ENCODE results near the gene UQCC2. TPM values are rescaled to one million over a fixed set of nuclear protein-coding genes. Genes with fewer than 3 reads are reported as not detected.

The UQCC2 gene
- total RNA-seq, 4 donors from 2014 or later, result 21.1 to 74.7 (median 32.7) TPM

DNA sequence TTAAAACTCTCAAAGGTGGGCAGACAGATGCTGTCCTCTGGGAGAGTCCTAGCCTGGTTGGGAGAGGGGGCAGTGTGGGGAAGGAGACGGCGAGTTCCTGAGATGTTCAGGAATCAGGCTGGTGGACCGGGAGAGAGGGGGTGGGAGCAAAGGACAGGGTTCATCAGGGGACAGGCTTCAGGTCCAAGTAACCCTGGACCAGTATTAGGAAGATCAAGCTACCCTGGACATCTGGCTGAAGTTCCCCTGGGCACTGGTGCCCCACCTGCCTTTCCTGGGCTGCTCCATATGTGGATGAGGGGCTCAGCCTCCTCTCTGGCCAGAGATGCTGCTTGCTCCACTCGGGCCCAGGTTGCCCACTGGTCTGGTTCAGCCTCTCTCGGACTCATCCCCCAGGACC is 36.3 kb upstream of the UQCC2 start:
- no peaks in the 10 kb centered on the region for H3K9me3 ChIP-seq
- peak overlapping the region; percentile 83 to 87 (median 84) for H3K27ac ChIP-seq
- no peak overlapping the region for H3K4me3 ChIP-seq (replicated peaks in 1 of 3)
- TF ChIP-seq POLR2A (IDR thresholded peaks at IDR 0.05), result no peak
- TF ChIP-seq, protein P1, sequence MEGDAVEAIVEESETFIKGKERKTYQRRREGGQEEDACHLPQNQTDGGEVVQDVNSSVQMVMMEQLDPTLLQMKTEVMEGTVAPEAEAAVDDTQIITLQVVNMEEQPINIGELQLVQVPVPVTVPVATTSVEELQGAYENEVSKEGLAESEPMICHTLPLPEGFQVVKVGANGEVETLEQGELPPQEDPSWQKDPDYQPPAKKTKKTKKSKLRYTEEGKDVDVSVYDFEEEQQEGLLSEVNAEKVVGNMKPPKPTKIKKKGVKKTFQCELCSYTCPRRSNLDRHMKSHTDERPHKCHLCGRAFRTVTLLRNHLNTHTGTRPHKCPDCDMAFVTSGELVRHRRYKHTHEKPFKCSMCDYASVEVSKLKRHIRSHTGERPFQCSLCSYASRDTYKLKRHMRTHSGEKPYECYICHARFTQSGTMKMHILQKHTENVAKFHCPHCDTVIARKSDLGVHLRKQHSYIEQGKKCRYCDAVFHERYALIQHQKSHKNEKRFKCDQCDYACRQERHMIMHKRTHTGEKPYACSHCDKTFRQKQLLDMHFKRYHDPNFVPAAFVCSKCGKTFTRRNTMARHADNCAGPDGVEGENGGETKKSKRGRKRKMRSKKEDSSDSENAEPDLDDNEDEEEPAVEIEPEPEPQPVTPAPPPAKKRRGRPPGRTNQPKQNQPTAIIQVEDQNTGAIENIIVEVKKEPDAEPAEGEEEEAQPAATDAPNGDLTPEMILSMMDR (IDR thresholded peaks at IDR 0.05), result no peak
- intact Hi-C loops (cut with DNase I), result no loop called here
- H3K36me3 ChIP-seq, result no peaks in the 10 kb centered on the region
- no peak for DNase-seq
- H3K4me1 ChIP-seq, result peaks cover 51 to 62% of the 10 kb centered on the region in 2 donors
- 91 to 92% methylated on average over 5 of the region's 5 CpGs for WGBS, 2 donors
- no peaks in the 10 kb centered on the region for H3K27me3 ChIP-seq

DNA sequence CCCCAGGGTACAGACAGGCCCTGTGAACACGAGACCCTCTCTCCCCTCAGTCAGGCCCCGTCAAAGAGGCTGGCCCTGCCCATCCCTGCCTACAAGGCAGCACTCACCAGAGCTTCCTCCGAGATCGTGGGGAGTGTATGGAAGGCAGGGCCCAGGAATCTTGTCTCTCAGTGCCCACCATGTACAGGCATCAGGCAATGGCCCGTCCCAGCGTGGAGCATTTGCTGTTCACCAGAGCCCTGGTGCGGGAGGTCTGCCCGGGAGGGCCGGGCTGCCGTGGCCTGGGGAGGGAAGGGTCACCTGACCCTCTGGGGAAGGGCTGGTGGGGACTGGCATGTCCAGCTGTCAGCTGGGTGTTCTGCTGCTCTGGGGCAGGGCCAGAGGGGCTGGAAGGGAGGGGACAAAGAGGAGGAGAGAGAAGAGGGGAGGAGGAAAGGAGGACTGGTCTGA is 35.2 kb upstream of the UQCC2 start, which contains the start of gene IP6K3:
Gene IP6K3 (minus strand): TSS at position 255 of the 450 bp plus-strand sequence. CDS start 11,429 bp downstream, outside the sequence.
- Histone ChIP-seq H3K4me1 (peaks cover 49 to 50% of the 10 kb centered on the region in 2 donors), H3K9me3 (no peaks in the 10 kb centered on the region), H3K36me3 (no peaks in the 10 kb centered on the region), H3K4me3 (replicated peaks in 1 of 3) (peak within 1 kb of the TSS in 2 of 3 donors; percentile 0 to 43), H3K27ac (peak within 1 kb of the TSS; percentile 83 to 87 (median 84)), H3K27me3 (no peaks in the 10 kb centered on the region)
- TF ChIP-seq, protein P1 (IDR thresholded peaks at IDR 0.05), result no peak
- TF ChIP-seq POLR2A (IDR thresholded peaks at IDR 0.05), result peak in 1 of 2 donors; percentile 85
- DNase-seq, result peak; percentile 86 to 92
- intact Hi-C loops (cut with DNase I), result no loop called here
- WGBS, 2 donors, result 24 to 42% methylated on average over 5 to 6 of the region's 10 CpGs

DNA sequence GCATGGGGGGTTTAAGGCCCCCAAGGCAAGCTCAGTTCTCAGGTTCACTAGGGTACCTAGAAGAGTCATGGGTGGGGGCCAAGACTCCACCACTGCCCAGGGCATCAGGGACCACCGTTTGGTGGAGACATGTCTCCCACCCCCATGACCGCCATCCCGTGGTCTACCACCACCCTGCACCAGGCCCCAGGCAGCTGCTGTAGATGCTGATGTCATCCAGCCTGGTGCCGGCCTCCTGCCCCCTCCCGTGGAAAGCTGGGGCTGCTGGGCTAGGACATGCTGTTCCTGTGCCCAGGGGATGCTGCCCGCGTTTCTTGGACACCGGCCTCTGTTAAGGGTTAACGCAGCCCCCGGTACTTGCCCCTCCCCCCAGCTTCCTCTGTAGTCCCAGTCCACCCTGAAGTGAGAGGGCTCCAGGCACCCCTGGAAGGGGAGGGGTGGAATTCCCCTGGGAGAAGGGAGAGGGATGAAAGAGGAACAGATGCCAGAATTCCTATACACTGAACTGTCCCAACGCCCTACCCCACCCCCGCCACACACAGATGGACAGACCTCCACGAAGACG is 34.6 kb upstream of the UQCC2 start:
- H3K27me3 ChIP-seq, result no peaks in the 10 kb centered on the region
- H3K27ac ChIP-seq, result peak overlapping the region; percentile 83 to 87 (median 84)
- H3K36me3 ChIP-seq, result no peaks in the 10 kb centered on the region
- H3K4me3 ChIP-seq (replicated peaks in 1 of 3), result peak overlapping the region in 2 of 3 donors; percentile 0 to 43
- peak; percentile 85 to 87 for DNase-seq
- TF ChIP-seq, protein P1 (IDR thresholded peaks at IDR 0.05), result peak in 2 of 6 experiments; percentile 6 to 14
- no peak for TF ChIP-seq POLR2A (IDR thresholded peaks at IDR 0.05)
- WGBS, 2 donors, result 13 to 36% methylated on average over 10 to 12 of the region's 14 CpGs
- no peaks in the 10 kb centered on the region for H3K9me3 ChIP-seq
- intact Hi-C loops (cut with DNase I), result no loop called here
- peaks cover 43 to 45% of the 10 kb centered on the region in 2 donors for H3K4me1 ChIP-seq

DNA sequence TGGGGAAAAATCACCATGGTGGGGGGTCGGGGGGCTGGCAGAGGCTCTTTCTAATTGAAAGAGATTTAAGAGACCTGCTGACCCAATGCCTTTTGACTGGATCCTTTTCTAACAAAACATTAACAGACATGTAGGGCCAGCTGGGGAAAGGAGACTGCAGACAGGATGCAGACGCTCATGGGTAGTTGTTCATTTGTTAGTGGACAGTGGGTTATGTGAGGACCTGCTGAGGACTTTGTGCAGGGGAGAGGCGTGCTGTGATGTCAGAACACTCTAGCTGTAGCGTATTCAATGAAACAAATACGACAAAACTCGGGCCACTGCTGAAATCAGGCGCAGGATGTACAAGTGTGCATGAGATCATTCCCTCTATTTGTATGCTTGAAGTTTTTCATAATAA is 34.0 kb upstream of the UQCC2 start:
- Histone ChIP-seq H3K4me3 (replicated peaks in 1 of 3) (peak overlapping the region in 2 of 3 donors; percentile 0 to 43), H3K9me3 (no peaks in the 10 kb centered on the region), H3K27ac (peak overlapping the region; percentile 83 to 87 (median 84)), H3K4me1 (peaks cover 37 to 41% of the 10 kb centered on the region in 2 donors), H3K36me3 (no peaks in the 10 kb centered on the region), H3K27me3 (no peaks in the 10 kb centered on the region)
- DNase-seq, result no peak
- intact Hi-C loops (cut with DNase I), result no loop called here
- WGBS, 2 donors, result 73 to 76% methylated on average over 7 of the region's 7 CpGs
- TF ChIP-seq POLR2A (IDR thresholded peaks at IDR 0.05), result no peak
- TF ChIP-seq, protein P1 (IDR thresholded peaks at IDR 0.05), result no peak

DNA sequence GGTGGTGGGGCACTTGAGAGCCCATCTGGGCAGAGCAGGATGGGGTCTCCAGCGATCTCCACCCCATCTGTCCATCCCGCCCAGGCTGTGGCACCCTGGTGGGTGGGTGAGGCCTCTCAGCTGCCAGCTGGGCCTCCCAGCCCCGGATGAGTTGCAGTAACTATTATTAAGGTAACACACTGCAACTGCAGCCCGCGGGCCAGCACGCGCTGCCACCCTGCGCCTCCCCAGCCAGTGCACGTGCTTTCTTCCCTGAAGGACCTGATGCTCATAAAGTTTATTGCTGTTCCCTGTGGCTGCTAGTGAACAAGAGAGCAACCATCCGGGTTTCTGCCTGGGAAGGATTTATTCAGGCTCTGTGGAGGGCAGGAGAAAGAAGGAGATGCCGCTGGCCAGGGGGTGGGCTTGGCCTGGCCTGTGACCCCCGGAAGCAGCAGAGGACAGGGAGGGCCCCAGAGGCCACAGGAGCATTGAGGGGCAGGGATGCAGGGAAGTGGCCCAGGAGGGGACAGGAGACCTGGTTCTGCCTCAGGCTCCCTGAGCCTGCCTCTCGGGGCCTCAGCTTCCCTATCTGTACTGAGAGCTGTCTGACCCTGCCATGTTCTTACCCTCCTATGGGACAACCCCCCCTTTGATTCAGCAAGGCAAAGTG is 33.5 kb upstream of the UQCC2 start:
- intact Hi-C loops (cut with DNase I), result no loop called here
- DNase-seq, result peak in 1 of 2 donors; percentile 60
- Histone ChIP-seq H3K27ac (peak overlapping the region; percentile 83 to 87 (median 84)), H3K4me3 (replicated peaks in 1 of 3) (no peak overlapping the region), H3K9me3 (no peaks in the 10 kb centered on the region), H3K27me3 (no peaks in the 10 kb centered on the region), H3K36me3 (no peaks in the 10 kb centered on the region), H3K4me1 (peaks cover 37 to 41% of the 10 kb centered on the region in 2 donors)
- no peak for TF ChIP-seq POLR2A (IDR thresholded peaks at IDR 0.05)
- TF ChIP-seq, protein P1 (IDR thresholded peaks at IDR 0.05), result no peak
- WGBS, 2 donors, result 40 to 56% methylated on average over 11 to 12 of the region's 13 CpGs
